ENCODE results near the gene DOLPP1.
"Not testable (repeated sequence)": the region's sequence is repeated elsewhere in the genome, so short reads cannot be mapped to it uniquely, and the experiment has no call there.

Gene DOLPP1

GRCh38 chr9:129113645-129114304 lies 32.9 kb downstream of the DOLPP1 start:
- no peak for FAIRE-seq

- FAIRE-seq: no peak
These were observed 37.9 kb downstream of the DOLPP1 start for GRCh38 chr9:129118799-129119198.

DNA sequence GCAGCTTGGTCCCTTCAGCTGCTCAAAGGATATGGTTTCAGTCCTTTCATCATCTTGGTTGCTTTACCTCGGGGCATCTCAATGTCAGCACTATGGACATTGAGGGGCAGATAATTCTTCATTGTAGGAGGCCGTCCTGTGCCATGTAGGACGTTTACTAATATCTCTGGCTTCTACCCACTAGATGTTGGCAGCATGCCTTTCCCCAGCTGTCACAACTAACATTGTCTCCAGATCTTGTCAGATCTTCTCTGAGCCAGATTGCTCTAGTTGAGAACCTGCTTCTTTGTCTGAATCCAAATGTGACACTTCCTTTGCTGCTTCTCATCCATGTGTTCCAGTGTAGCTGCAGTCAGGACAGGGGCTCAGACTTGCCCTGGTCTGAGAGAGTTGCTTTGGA lies 40.6 kb downstream of the DOLPP1 start:
- no peak for FAIRE-seq

DNA sequence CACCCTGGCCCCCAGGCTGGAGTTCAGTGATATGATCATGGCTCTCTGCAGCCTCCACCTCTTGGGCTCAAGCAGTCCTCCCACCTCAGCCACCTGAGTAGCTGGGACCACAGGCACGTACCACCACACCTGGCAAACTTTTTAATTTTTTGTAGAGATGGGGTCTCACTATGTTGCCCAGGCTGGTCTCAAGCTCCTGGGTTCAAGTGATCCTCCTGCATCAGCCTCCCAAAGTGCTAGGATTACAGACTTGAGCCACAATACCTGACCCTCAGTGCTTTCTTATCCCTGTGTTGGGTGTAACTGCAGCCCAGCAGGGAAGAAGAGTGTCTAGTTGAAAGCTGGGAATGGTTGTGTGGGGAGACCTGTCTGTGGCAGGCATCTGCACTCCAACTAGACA lies 41.2 kb downstream of the DOLPP1 start:
- no peak for FAIRE-seq

DNA sequence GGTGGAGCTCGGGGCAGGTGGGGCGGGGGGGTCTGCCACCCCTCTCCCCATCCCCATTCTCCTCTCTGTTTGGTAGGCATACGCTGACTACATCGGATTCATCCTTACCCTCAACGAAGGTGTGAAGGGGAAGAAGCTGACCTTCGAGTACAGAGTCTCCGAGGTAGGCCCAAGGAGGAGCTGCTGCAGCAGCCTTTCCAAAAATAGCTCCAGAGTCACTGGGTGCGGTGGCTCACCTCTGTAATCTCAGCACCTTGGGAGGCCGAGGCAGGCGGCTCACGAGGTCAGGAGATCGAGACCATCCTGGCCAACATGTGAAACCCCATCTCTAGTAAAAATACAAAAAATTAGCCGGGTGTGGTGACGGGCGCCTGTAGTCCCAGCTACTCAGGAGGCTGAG lies 42.1 kb downstream of the DOLPP1 start:
- not testable (repeated sequence) for FAIRE-seq

- no peak for FAIRE-seq
These were observed 43.7 kb downstream of the DOLPP1 start for GRCh38 chr9:129124506-129125069.

- FAIRE-seq: no peak
These were observed 44.6 kb downstream of the DOLPP1 start for GRCh38 chr9:129125478-129125877.

DNA sequence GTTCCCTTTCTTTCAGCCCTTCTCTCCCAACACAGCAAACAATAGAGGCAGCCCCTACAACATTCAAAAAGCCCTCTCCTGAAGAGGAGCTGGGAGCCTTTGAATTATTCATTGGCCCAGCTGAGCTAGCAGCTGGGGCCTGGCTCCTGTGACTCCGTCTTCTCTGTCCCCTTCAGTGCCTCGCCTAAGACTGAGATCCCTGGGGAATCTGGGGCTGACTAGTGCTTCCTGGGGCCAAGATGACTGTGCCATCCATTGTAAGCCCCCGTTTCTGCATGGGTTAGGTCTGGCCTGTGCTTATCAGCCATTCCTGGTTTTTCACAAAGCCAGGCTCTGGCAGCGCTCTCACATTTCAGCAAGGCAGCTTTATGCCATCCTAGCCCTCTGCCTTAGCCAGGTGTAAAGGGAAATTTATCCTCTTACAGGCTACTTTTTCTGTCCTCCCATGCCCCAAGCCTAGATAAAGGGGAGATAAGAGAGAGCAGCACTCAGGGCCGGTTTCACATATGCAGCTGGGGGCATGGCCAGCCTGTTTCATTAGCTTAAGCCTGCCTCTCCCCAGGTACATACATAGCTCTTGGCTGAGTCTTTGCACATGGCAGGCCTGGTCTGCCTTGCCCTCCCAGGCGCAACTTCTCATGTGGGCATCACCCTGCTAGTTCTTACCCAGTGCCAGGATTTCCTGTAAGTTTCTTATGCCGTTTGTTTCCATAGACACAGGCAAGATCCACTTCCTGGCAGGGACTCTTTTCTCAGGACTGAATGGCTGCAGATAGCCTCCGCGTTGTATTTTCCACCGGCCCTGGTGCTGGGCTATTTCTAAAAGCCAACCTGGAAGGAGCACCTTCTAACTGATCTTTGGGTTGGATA lies 46.1 kb downstream of the DOLPP1 start:
- no peak for FAIRE-seq

GRCh38 chr9:129128689-129129088 lies 47.8 kb downstream of the DOLPP1 start:
- FAIRE-seq: no peak

DNA sequence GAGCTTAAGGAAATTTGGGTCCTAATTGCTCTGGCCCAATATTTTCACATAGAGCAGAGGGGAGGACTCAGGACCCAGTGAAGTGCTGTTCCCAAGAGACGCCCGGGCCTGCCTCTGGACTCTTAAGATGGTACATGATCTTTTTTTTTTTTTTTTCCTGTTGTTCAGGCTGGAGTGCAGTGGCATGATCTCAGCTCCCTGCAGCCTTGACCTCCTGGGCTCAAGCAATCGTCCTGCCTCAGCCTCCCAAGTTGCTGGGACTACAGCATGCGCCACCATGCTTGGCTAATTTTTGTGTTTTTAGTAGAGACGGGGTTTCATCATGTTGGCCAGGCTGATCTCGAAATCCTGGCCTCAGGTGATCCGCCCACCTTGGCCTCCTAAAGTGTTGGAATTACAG lies 49.4 kb downstream of the DOLPP1 start:
- FAIRE-seq: not testable (repeated sequence)

DNA sequence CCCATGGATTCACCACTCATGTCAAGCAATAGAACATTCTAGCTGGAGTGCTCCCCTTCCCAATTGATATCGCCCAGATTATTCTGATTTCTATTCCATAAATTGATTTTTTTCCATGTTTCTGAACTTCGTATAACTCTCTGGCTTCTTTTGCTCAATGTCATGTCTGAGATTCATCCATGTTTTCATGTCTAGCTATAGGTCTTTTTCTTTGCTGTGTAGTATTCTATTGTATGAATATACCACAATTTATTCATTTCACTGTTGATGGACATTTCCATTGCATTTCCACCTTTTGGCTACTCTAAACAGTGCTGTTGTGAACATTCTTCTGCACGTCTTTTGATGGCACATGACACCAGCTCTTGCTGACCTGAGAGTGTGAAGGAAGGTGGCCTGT lies 49.9 kb downstream of the DOLPP1 start:
- FAIRE-seq: no peak

DNA sequence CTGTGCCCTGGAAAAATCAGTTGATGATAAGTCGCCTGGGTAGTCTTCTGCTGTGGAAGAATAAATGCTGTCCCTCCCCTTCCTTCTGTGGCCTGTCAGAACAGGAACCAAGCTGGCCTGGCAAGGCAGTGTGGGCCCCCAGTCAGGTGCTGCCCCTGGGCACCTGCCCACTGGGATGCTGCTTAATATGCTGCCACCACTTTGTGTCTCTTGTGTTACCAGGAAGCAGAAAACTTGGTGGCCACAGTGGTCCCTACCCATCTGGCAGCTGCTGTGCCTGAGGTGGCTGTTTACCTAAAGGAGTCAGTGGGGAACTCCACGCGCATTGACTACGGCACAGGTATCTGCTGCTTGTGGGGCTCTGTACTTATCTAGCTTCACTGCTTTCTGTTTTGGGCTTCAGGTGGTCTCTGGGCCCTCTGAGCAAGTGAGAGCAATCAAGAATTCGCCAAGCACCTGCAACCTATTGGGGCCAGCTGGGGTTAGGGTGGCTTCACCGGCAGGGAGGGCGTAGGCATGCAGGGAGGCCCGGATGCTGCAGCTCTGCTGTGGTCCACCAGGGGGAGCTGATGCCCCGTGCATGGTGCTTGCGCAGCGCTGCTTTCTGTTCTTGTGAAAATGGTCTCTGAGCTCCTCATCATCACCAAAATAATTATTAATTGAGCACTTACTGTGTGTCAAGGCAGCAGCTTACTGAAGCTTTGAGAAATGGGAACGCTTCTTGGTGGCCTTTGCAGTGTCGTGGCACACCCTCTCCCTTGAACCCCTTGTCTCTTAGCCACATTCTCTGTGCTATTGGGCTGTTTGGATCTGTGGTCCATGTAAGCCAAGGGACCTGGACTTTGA lies 50.6 kb downstream of the DOLPP1 start:
- no peak for FAIRE-seq

DNA sequence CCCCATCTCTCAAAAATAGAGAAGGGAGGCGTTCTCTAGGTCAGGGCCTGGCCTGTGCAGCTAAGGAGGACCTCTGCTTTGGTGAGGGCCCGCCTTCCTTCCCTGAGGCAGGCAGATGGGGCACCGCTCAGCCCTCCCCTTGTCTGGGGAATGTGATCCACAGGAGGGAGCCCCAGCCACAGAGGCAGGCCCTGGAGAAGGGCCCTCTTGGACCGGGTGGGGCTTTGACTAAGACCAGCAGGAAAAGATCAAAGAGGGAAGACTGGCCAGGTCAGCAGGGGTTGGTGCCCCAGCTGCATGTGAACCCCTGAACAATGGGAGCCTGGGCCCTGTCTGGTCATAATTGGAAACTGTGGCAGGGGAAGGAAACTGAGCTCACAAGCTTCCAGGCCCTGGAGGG lies 52.2 kb downstream of the DOLPP1 start:
- no peak for FAIRE-seq

- FAIRE-seq: no peak
These were observed 54.6 kb downstream of the DOLPP1 start for GRCh38 chr9:129135476-129135875.

GRCh38 chr9:129136446-129137035 lies 55.6 kb downstream of the DOLPP1 start:
- no peak for FAIRE-seq

DNA sequence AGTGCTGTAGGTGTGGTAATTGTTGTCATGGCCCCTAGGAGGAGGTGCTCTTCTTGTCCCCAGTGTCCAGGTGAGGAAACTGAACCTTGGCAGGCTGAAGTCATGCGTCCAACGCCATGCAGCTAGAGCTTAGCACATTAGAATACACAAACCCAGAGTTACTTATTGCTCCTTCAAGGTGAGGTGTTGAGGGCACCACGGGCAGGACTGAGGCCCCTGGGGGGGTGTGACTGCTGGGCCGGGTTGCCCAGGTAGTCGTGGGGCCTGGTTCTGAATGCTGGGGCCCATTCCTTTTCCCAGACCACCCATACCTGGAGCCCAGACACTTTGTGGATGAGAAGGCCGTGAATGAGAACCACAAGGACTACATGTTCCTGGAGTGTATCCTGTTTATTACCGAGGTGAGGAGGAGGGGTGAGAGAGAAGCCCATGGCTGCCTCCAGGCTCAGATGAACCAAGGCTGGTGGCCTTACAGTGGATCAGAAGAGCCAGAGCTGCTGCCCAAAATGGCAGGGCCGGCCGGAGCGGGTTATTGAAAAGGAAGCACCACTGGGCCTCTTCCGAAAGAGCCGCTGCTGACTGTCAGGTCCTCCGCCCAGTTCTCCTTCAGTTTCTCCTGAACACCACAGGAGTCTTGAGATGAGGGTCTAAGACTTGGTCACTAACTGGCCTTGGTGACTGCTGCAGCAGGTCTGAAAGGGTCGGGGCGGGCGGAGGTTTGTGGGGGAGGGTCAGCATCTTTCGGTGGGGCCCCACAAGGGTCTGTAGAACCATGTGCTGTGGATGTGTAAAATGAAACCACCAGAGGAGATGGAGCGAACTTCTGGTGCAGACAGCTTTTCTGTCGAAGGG lies 56.6 kb downstream of the DOLPP1 start:
- no peak for FAIRE-seq

DNA sequence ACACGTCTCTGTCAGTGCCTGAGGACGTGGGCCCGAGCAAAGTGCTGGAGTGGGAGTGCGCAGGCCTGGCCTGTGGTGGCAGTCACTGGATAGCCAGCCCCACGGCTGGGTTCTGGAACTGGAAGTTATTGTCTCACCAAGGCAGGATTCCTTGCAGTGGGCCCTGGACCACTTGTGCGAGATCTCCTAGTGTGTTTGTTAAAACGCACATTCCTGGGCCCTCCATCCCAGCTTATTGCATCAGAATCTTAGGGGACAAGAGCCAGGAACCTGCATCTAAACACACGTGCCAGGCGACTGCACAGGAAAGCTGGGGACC lies 57.2 kb downstream of the DOLPP1 start:
- FAIRE-seq: no peak

GRCh38 chr9:129138476-129139232 lies 57.7 kb downstream of the DOLPP1 start:
- no peak for FAIRE-seq

GRCh38 chr9:129139233-129139992 lies 58.5 kb downstream of the DOLPP1 start:
- FAIRE-seq: peak; percentile 77

- peak; percentile 94 for FAIRE-seq
These were observed 59.1 kb downstream of the DOLPP1 start for GRCh38 chr9:129139993-129140396.
